HG03571 (cell line): ENCODE measurements around the gene SPDYE17.
"Not testable (repeated sequence)": the region's sequence is repeated elsewhere in the genome, so short reads cannot be mapped to it uniquely, and the experiment has no call there.

Experiments used
- ATAC-seq: cut with Tn5 transposase; IDR thresholded peaks from one replicate; pipeline ENCODE4 v1.9.1; 2021; ENCODE audit not compliant: unreplicated experiment

The SPDYE17 gene

DNA sequence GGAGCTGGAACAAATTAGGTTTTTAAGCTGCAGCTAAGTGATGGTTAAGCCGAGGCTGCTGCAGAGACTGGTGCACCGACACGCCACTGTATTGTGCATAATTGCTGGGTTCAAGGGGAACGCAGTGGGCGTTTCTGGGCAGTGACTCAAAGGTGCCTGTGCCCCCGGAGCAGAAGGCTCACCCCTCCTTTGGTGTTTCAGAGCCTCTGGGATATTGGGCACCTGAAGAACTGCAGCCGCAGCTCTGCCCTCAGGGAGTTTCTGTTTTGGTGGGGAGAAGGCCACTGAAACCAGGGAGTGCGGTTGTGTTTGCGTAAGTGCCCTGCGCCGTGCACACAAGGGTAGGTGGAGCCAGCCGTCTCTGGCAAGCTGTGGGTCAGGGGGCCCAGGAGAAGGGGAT, 57.8 kb downstream of the SPDYE17 start:
- not testable (repeated sequence) for ATAC-seq

DNA sequence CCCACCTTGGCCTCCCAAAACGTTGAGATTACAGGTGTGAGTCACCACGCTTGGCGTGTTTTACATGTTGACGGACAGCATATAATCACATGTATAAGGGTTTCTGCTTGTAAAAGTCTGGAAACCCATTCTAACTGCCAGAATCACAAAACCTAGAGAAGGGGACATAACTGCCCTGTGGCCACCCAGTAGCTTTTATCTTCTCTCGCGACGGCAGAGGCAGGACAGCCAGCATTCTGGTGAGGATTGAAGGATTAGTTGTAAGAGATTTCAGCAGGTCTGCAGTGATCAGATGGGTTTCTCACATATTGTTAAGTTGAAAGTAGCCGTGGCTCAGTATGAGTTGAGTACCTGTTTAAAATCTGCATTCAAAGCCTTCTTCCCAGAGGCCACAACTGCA, 59.8 kb downstream of the SPDYE17 start:
- not testable (repeated sequence) for ATAC-seq
